HG03457 (cell line): ENCODE results near the gene ZNF396.

Source experiments
- ATAC-seq: cut with Tn5 transposase; IDR thresholded peaks from one replicate; pipeline ENCODE4 v1.9.1; 2021; ENCODE audit warnings: moderate number of reproducible peaks; ENCODE audit not compliant: unreplicated experiment

The ZNF396 gene

DNA sequence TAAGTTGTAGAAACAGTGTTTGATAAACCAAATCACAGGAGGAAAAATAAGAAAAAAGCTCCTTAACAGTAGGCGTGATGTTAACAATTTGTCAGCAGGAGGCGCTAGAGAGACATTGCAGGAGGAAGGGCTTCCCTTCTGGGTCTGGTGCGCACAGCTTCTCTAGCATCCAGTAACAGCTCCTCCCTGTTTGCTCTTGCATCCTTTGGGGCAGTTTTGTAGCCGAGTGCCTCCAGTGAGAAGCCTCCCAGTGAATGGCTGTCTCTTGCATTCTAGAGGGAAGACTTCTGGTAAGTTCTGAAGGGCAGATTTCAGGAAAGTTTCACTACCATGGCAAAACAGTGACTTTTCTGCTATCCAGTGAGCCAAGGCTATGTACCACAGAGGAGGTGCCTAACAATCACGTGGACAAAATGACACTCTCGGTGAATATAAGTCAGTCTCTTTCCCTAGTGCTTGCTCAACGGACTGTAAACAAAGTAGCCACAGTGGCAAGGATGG lies 9.5 kb upstream of the ZNF396 start:
- ATAC-seq, result peak; percentile 71

GRCh38 chr18:35383136-35383535 lies 6.0 kb upstream of the ZNF396 start:
- no peak for ATAC-seq

DNA sequence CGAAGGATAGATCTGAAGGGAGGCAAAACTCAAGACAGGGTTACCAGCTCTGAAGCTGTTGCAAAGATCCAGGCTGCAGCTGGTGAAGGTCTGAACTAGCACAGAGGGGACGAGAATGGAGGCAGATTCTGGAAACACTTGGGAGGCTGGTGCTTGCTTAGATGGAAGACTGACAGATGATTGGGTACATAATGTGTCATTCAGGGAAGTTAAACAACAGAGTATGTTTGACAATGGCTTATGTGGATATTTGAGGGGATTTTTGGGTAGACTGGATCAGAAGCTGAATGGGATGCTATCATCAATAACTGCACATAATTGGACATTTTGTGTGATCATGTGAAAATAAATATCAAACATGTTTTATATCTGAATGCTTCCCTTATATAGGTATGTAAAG lies 2.3 kb upstream of the ZNF396 start:
- no peak for ATAC-seq

DNA sequence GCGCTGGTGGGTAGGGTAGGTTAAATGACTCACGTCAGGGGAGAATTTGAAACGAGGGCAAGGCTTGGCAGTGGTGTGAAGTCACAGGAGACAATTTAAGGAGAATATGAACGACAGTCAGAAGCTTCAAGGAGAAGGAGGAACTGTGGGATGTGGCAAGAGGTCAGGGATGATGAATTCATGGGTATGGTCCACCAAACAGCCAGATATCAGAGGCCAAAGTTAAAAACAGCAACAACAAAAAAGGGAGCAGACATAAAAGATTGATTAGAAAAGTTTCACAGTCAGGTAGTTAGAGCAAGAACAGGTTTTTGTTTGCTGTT lies 1.4 kb upstream of the ZNF396 start:
- no peak for ATAC-seq

DNA sequence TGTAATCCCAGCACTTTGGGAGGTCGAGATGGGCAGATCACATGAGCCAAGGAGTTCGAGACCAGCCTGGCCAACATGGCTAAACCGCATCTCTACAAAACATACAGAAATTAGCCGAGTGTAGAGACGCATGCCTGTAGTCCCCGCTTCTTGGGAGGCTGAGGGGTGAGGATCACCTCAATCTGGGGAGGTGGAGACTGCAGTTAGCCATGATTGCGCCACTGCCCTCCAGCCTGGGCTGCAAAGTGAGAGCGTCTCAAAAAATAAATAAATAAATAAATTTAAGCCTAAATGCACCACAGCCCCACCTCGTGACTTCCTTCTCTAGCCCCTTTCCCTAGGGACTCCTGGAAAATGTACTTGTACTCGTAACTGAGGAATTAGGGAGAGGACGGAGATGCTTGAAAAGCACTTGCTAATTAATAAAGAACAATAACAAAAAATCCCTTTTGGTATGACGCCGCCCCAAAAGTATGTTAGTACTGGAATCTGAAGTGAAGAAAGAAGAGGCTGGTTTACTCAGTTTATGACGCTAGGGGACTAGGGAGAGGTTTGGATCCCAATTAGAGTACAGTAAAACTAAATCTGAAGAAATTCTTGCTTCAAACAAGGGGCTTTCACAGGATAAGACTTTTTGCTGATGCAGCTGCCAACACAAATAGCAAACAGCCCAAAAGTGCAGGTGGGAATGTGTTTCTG lies 887 bp upstream of the ZNF396 start:
- no peak for ATAC-seq

DNA sequence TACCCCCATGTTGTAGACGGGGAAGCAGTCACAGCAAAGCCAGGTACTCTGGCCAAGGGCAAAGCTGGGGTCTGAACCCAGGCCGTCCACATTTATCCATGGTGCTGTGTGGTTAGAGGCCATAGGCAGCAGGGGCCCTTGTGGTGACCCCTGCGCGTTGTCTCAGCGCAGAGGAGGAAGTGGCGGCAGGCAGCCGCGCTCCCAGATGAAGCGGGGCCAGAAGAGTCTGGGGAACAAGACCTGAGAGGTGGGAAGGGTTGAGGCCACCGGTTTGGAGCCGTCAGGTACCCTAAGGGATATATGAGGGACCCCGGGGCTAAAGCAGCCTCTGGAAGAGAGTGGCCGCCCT lies 770 bp downstream of the ZNF396 start:
- no peak for ATAC-seq

GRCh38 chr18:35374708-35375107 lies 2.4 kb downstream of the ZNF396 start:
- no peak for ATAC-seq

DNA sequence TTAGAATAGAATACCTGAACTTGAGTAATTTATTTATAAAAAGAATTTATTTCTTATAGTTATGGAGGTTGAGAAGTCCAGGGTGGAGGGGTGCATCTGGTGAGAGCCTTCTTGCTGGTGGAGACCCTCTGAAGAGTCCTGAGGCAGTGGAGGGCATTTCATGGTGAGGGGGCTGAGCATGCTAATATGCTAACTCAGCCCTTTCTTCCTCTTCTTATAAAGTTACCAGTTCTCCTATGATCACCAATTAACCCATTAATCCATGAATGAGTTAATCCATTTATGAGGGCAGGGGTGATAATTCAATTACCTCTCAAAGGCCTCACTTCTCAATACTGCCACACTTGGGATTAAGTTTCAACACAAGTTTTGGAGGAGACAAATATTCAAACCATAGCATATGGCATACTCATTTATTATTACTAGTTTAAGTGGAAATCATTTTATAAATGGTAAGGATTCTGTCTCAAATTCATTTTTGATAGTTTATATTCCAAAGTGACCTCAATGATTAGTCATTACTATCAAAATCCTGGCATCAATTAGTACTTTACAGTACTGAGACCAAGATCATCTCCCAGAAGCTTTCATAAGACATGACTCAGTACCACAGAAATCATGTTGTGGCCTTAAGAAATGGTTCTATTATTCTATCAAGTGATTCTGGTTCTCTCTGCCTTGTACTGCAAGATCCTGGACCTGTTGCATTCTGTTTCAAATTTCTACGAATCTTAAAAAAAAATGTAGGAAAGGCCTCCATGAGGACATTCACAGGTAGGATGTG lies 5.5 kb downstream of the ZNF396 start:
- ATAC-seq, result no peak

GRCh38 chr18:35369126-35369525 lies 8.0 kb downstream of the ZNF396 start:
- ATAC-seq, result no peak

DNA sequence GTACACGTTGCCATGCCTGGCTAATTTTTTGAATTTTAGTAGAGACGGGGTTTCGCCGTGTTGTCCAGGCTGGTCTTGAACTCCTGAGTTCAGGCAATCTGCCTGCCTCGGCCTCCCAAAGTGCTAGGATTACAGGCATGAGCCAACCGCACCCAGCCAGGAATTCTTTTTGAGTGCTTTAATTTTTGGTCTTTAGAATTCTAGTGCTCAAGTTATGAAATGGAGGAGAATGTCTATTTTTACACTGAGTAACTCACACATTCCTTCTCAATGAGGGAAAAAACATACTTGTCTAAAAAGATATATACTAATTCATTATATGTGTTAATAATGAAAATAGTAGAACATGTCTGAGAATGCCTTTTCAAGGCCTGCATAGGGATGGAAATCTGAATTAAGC lies 8.5 kb downstream of the ZNF396 start:
- no peak for ATAC-seq

GRCh38 chr18:35362531-35362930 lies 14.6 kb downstream of the ZNF396 start:
- no peak for ATAC-seq

DNA sequence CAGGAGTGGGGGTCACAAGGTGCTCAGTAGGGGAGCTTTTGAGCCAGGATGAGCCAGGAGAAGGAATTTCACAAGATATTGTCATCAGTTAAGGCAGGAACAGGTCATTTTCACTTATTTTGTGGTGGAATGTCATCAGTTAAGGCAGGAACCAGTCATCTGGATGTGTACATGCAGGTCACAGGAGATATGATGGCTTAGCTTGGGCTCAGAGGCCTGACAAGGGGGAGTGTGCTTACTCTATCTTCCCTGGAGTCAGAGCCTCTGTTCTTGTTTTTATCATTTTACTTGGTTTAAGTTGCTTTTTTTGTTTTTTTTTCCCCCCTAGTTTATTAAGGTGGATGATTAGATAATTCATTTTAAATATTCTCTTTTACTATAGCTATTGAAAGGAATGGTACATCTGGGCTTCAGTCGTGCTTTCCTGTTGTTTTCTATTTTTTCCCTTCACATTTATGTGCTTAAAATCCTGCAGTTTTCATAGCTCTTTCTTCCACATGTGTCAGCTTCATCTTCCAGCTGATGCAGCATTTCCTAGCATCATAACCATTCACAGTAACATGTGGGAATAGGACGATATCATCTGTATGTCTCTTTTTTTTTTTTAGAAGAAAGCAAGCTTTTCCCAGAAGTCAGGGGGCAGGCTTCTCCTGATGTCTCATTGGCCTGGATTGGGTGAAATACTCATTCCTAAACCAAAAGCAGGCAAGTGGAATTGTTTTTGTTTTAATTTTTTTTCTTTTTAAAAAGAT lies 15.4 kb downstream of the ZNF396 start:
- no peak for ATAC-seq

GRCh38 chr18:35355140-35355618 lies 22.0 kb downstream of the ZNF396 start:
- ATAC-seq, result peak; percentile 77

- ATAC-seq, result no peak
Observed at GRCh38 chr18:35352778-35353177, 24.4 kb downstream of the ZNF396 start.

GRCh38 chr18:35352283-35352682 lies 24.9 kb downstream of the ZNF396 start:
- no peak for ATAC-seq

DNA sequence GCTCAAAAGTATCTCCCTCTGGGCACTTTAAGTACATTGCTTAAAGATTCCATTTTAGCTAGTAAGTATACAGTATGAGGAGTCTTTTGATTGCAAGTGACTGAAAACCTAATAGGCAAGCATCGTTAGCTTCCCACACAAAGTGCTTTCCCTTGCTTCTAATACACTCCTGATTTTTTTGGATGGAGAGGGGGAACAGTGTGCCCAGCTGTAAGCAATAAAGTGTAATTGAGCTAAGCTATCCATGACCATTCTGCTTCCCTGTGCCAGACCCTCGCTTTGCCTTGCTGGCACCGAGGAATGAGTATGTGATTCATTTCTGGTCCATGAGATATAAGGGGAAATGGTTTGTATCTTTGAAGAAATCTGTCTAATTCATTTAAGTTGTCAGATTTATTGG lies 29.1 kb downstream of the ZNF396 start:
- ATAC-seq, result no peak

DNA sequence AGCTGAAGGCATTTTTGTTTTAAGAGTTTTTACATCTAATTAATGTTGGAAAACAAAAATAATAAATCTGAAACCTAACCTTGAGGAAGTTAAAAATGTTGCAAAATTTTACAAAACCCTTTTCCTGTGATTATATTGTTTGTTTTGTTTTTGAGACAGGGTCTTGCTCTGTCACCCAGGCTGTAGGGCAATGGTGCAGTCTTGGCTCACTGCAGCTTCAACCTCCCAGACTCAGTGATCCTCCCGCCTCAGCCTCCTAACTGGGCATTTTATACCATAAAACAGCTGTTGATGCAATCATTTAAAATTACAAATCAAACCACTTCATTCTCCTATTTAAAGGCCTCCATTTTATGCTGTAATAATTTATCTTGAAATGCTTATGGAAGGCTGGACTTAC lies 31.2 kb downstream of the ZNF396 start:
- ATAC-seq, result no peak

DNA sequence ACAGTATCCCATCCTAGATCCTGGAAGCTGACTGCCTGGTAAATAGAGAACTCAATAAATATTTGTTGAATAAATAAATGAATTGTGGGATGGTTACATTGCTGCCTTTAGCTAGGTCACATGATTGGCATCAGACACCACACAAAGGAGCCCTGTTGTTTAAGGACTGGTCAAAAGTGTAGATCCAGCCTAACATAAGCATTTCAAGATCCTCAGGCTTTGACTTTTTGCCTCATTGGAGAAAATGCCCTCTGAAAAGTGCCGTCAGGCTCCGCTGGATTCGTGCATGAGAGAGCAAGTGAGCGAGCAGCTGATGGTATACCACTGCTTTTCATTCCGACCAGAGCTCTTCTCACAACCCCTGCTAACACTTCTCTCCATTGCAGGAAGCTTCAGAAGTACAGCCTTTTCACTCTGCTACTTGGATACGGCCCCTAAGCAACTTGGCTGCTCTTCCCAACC lies 31.6 kb downstream of the ZNF396 start:
- ATAC-seq, result no peak

DNA sequence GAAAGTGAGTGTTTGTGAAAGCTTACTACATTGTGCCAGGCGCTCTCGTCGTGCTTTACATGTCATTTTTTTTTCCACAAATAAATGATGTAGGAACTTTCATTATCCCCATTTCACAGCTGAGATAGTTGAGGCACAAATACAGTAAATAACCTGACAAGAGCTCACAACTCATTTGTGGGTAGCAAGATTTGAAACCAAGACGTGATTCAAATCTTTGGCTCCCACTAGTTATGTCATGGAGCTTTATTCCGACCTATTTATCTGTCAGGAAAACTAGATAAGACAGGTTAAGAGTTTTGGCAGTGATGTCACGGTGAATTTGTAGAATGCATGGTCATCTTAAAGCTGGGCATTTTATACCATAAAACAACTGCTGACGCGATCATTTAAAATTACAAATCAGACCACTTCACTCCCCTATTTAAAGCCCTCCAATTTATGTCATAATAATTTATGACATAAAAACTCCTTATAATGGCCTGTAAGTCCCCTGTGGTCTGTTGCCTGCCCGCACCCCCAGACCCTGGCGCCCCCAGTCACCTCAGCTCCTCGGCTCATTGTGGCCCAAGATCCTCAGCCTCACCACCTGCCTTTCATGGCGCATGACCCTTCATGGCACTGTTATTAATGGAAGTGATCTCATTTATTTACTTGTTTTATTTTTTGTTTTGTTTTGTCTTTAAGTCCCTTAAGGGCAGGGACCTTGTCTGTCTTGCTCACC lies 32.2 kb downstream of the ZNF396 start:
- ATAC-seq, result peak; percentile 5

- ATAC-seq, result peak; percentile 94
Observed at GRCh38 chr18:35343936-35344735, 33.0 kb downstream of the ZNF396 start, which contains the start of gene ZNF24. TSS of gene ZNF24 (minus strand) at chr18:35344420. CDS start at chr18:35340650, 3,770 bp downstream.
